ENCODE results near the gene MMP14.
"Not testable (repeated sequence)": the region's sequence is repeated elsewhere in the genome, so short reads cannot be mapped to it uniquely, and the experiment has no call there.

Gene MMP14

GRCh38 chr14:22842211-22843122 is 6.1 kb downstream of the MMP14 start:
- DNase-seq: no peak

GRCh38 chr14:22843123-22843925 is 6.9 kb downstream of the MMP14 start:
- DNase-seq: no peak

GRCh38 chr14:22844221-22845102 is 8.1 kb downstream of the MMP14 start:
- DNase-seq: no peak

GRCh38 chr14:22845103-22845394 is 8.7 kb downstream of the MMP14 start:
- DNase-seq: no peak

- DNase-seq: no peak
Measured at GRCh38 chr14:22845821-22846625, 9.6 kb downstream of the MMP14 start.

GRCh38 chr14:22846811-22847307 is 10.5 kb downstream of the MMP14 start:
- no peak for DNase-seq

GRCh38 chr14:22847661-22848341 is 11.4 kb downstream of the MMP14 start:
- no peak for DNase-seq

GRCh38 chr14:22848351-22849164 is 12.2 kb downstream of the MMP14 start:
- DNase-seq: no peak

GRCh38 chr14:22849212-22849819 is 12.9 kb downstream of the MMP14 start:
- DNase-seq: no peak

GRCh38 chr14:22850944-22851764 is 14.8 kb downstream of the MMP14 start:
- DNase-seq: peak in 1 of 5 experiments; percentile 40

GRCh38 chr14:22852178-22852577 is 15.8 kb downstream of the MMP14 start:
- not testable (repeated sequence) for DNase-seq

- no peak for DNase-seq
Measured at GRCh38 chr14:22852599-22852939, 16.2 kb downstream of the MMP14 start.

GRCh38 chr14:22852940-22853767 is 16.8 kb downstream of the MMP14 start:
- peak; percentile 65 to 91 (median 81) for DNase-seq

- DNase-seq: not testable (repeated sequence)
Measured at GRCh38 chr14:22854296-22854695, 17.9 kb downstream of the MMP14 start.

GRCh38 chr14:22854963-22855724 is 18.8 kb downstream of the MMP14 start:
- no peak for DNase-seq

GRCh38 chr14:22856428-22856827 is 20.0 kb downstream of the MMP14 start:
- DNase-seq: no peak

GRCh38 chr14:22860377-22860776 is 24.0 kb downstream of the MMP14 start:
- not testable (repeated sequence) for DNase-seq
